ENCODE measurements around the gene SUGT1. TPM values are rescaled to one million over a fixed set of nuclear protein-coding genes. Genes with fewer than 3 reads are reported as not detected.

The SUGT1 gene
- total RNA-seq, 1 experiment from 2014 or later, result 43.2 TPM

DNA sequence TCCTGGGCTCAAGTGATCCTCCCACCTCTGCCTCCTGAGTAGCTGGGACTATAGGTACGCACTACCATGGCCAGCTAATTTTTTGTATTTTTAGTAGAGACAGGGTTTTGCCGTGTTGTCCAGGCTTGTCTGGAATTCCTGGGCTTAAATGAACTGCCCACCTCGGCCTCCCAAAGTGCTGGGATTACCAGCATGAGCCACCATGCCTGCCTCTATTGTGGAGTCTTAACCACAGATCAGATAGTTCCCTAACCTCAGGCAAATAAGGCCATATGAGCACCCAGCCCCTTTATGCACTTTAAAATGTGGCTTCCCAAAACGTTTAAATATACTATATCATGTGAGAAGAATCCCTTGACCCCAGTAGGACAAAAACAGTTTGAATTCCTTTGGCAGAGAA, 70.5 kb downstream of the SUGT1 start:
- DNase-seq (ENCODE audit: low read depth, low spot score) (no peak), ATAC-seq (no peak)
- H3K4me1 ChIP-seq (ENCODE audit: control insufficient read depth, insufficient read depth, low read length), result no peaks in the 10 kb centered on the region
- intact Hi-C loops (cut with micrococcal nuclease; ENCODE audit: unreplicated experiment) (no loop called here), in situ Hi-C loops (cut with HindIII; ENCODE audit: low pct_unique_long_range_greater_than_20kb, low sequenced_read_pairs) (no loop called here)
- no peaks in the 10 kb centered on the region for H3K9me3 ChIP-seq (ENCODE audit: control insufficient read depth, insufficient read depth, low read depth, low read length)
- no peak overlapping the region for H3K4me3 ChIP-seq (ENCODE audit: low read depth in 2 of 2, low read length in 2 of 2)
- BruUV-seq (replicated peaks), result no TSS peak
- ChIA-PET POLR2A (no interaction called here), CTCF (no interaction called here)
- H3K36me3 ChIP-seq (ENCODE audit: control insufficient read depth, insufficient read depth, low read length), result no peaks in the 10 kb centered on the region
- peaks cover 2% of the 10 kb centered on the region; the same call in 1 of the 2 replicates for H3K27me3 ChIP-seq (ENCODE audit: control insufficient read depth, insufficient read depth, low read length)
- TF ChIP-seq TCF7L2 (IDR thresholded peaks at IDR 0.05; ENCODE audit: low read depth, low read length) (no peak), POLR2AphosphoS5 (IDR thresholded peaks at IDR 0.05; ENCODE audit: low read depth, low read length) (no peak), SIN3A (IDR thresholded peaks at IDR 0.05; ENCODE audit: borderline replicate concordance, insufficient read depth, low read depth, low read length) (no peak)
- TF ChIP-seq, protein P1, sequence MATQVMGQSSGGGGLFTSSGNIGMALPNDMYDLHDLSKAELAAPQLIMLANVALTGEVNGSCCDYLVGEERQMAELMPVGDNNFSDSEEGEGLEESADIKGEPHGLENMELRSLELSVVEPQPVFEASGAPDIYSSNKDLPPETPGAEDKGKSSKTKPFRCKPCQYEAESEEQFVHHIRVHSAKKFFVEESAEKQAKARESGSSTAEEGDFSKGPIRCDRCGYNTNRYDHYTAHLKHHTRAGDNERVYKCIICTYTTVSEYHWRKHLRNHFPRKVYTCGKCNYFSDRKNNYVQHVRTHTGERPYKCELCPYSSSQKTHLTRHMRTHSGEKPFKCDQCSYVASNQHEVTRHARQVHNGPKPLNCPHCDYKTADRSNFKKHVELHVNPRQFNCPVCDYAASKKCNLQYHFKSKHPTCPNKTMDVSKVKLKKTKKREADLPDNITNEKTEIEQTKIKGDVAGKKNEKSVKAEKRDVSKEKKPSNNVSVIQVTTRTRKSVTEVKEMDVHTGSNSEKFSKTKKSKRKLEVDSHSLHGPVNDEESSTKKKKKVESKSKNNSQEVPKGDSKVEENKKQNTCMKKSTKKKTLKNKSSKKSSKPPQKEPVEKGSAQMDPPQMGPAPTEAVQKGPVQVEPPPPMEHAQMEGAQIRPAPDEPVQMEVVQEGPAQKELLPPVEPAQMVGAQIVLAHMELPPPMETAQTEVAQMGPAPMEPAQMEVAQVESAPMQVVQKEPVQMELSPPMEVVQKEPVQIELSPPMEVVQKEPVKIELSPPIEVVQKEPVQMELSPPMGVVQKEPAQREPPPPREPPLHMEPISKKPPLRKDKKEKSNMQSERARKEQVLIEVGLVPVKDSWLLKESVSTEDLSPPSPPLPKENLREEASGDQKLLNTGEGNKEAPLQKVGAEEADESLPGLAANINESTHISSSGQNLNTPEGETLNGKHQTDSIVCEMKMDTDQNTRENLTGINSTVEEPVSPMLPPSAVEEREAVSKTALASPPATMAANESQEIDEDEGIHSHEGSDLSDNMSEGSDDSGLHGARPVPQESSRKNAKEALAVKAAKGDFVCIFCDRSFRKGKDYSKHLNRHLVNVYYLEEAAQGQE (IDR thresholded peaks at IDR 0.05; ENCODE audit: insufficient read depth in 1 of 2, low read depth in 2 of 2, low read length in 1 of 2), result no peak
- TF ChIP-seq, protein P2, sequence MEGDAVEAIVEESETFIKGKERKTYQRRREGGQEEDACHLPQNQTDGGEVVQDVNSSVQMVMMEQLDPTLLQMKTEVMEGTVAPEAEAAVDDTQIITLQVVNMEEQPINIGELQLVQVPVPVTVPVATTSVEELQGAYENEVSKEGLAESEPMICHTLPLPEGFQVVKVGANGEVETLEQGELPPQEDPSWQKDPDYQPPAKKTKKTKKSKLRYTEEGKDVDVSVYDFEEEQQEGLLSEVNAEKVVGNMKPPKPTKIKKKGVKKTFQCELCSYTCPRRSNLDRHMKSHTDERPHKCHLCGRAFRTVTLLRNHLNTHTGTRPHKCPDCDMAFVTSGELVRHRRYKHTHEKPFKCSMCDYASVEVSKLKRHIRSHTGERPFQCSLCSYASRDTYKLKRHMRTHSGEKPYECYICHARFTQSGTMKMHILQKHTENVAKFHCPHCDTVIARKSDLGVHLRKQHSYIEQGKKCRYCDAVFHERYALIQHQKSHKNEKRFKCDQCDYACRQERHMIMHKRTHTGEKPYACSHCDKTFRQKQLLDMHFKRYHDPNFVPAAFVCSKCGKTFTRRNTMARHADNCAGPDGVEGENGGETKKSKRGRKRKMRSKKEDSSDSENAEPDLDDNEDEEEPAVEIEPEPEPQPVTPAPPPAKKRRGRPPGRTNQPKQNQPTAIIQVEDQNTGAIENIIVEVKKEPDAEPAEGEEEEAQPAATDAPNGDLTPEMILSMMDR (IDR thresholded peaks at IDR 0.05), result no peak
- no peak overlapping the region for H3K27ac ChIP-seq (ENCODE audit: low read length)

DNA sequence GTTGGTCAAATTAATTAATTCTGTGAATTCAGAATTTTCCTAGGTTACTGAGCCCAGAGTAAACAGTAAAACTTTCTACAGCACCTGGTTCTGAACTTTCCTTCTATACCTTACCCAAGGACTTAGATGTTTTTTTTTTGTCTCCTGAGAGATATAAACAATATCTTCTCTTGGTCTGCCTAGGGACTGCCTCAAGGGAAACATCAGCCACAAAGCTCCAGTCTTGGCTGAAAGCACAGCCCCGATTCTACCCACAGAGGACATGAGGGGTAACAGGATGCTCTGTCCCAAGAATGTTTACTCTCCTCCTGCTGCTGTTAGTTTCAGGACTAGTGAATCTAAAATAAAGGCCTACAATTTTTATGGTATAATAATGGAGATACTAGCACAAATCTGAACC, 72.7 kb downstream of the SUGT1 start:
- ChIA-PET CTCF (no interaction called here), POLR2A (no interaction called here)
- peaks cover 2% of the 10 kb centered on the region; the same call in 1 of the 2 replicates for H3K27me3 ChIP-seq (ENCODE audit: control insufficient read depth, insufficient read depth, low read length)
- no peaks in the 10 kb centered on the region for H3K4me1 ChIP-seq (ENCODE audit: control insufficient read depth, insufficient read depth, low read length)
- H3K36me3 ChIP-seq (ENCODE audit: control insufficient read depth, insufficient read depth, low read length), result no peaks in the 10 kb centered on the region
- no peak for DNase-seq (ENCODE audit: low read depth, low spot score)
- ATAC-seq, result no peak
- intact Hi-C loops (cut with micrococcal nuclease; ENCODE audit: unreplicated experiment) (no loop called here), in situ Hi-C loops (cut with HindIII; ENCODE audit: low pct_unique_long_range_greater_than_20kb, low sequenced_read_pairs) (no loop called here)
- H3K4me3 ChIP-seq (ENCODE audit: low read depth in 2 of 2, low read length in 2 of 2), result no peak overlapping the region
- H3K27ac ChIP-seq (ENCODE audit: low read length), result no peak overlapping the region
- no TSS peak for BruUV-seq (replicated peaks)
- no peaks in the 10 kb centered on the region for H3K9me3 ChIP-seq (ENCODE audit: control insufficient read depth, insufficient read depth, low read depth, low read length)
- TF ChIP-seq, protein P1 (IDR thresholded peaks at IDR 0.05; ENCODE audit: insufficient read depth in 1 of 2, low read depth in 2 of 2, low read length in 1 of 2), result no peak
- TF ChIP-seq SIN3A (IDR thresholded peaks at IDR 0.05; ENCODE audit: borderline replicate concordance, insufficient read depth, low read depth, low read length) (no peak), POLR2AphosphoS5 (IDR thresholded peaks at IDR 0.05; ENCODE audit: low read depth, low read length) (no peak), TCF7L2 (IDR thresholded peaks at IDR 0.05; ENCODE audit: low read depth, low read length) (no peak)
- TF ChIP-seq, protein P2 (IDR thresholded peaks at IDR 0.05), result no peak
